Glutamatergic neuron (in vitro differentiated cells): ENCODE results near the gene AP1S3. TPM values are rescaled to one million over a fixed set of nuclear protein-coding genes. Genes with fewer than 3 reads are reported as not detected.

Experiments used
- DNase-seq: peaks from one replicate; pipeline ENCODE4 v3.0.0; 2022
- H3K27ac Mint-ChIP-seq: one replicate; pipeline ENCODE4 v1.8.0; 2020; ENCODE audit warnings: mild to moderate bottlenecking, mixed read lengths, inconsistent platforms; ENCODE audit not compliant: unreplicated experiment
- H3K27me3 Mint-ChIP-seq: one replicate; pipeline ENCODE4 v1.8.0; 2020; ENCODE audit warnings: mild to moderate bottlenecking, moderate library complexity, mixed read lengths, inconsistent platforms; ENCODE audit not compliant: unreplicated experiment
- H3K36me3 Mint-ChIP-seq: one replicate; pipeline ENCODE4 v1.8.0; 2020; ENCODE audit warnings: mild to moderate bottlenecking, mixed read lengths, inconsistent platforms; ENCODE audit not compliant: unreplicated experiment
- H3K4me1 Mint-ChIP-seq: one replicate; pipeline ENCODE4 v1.8.0; 2020; ENCODE audit warnings: mild to moderate bottlenecking, low read depth, mixed read lengths, inconsistent platforms; ENCODE audit not compliant: unreplicated experiment
- H3K4me3 Mint-ChIP-seq: one replicate; pipeline ENCODE4 v1.8.0; 2020; ENCODE audit warnings: mild to moderate bottlenecking, mixed read lengths, inconsistent platforms; ENCODE audit not compliant: unreplicated experiment
- H3K9me3 Mint-ChIP-seq: one replicate; pipeline ENCODE4 v1.8.0; 2020; ENCODE audit warnings: mild to moderate bottlenecking, moderate library complexity, mixed read lengths, inconsistent platforms; ENCODE audit not compliant: unreplicated experiment
- total RNA-seq: library from RNA; stranded (reverse); fragmentation: NEBNext Ultra II Directional; extraction: Animal tissue kit (Norgen Biotek cat#: 25700); gene quantifications from one replicate; pipeline ENCODE4 v1.2.1, GENCODE V29; 2021; ENCODE audit not compliant: unreplicated experiment
- TF ChIP-seq, protein P1 (sequence below): fragments of 200-600 bp; sonication (generic); IDR thresholded peaks from one replicate; pipeline ENCODE4 v1.5.0; 2021; ENCODE audit not compliant: partially characterized antibody, unreplicated experiment

The AP1S3 gene
- total RNA-seq, 1 donor from 2014 or later = 3.1 TPM

DNA sequence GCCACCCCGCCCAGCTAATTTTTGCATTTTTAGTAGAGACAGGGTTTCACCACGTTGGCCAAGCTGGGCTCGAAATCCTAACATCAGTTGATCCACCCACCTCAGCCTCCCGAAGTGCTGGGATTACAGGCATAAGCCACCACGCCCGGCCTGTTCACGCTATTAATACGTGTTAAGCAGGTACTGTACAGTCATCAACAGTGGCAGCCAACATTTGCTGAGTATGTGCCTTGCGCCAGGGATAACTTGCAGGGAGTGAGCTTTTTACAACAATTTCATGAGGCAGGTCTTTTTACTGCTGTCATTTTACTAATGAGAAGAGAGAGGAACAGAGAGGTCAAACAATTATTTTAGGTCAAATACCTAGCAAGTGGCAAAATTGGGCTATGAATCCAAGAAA, 115.2 kb downstream of the AP1S3 start:
- Mint-ChIP-seq H3K4me3 (no peak overlapping the region), H3K9me3 (no peaks in the 10 kb centered on the region), H3K36me3 (peaks cover under 1% of the 10 kb centered on the region), H3K27ac (no peak overlapping the region), H3K4me1 (peaks cover 13% of the 10 kb centered on the region), H3K27me3 (peaks cover 4% of the 10 kb centered on the region)
- no peak for DNase-seq
- TF ChIP-seq, protein P1, sequence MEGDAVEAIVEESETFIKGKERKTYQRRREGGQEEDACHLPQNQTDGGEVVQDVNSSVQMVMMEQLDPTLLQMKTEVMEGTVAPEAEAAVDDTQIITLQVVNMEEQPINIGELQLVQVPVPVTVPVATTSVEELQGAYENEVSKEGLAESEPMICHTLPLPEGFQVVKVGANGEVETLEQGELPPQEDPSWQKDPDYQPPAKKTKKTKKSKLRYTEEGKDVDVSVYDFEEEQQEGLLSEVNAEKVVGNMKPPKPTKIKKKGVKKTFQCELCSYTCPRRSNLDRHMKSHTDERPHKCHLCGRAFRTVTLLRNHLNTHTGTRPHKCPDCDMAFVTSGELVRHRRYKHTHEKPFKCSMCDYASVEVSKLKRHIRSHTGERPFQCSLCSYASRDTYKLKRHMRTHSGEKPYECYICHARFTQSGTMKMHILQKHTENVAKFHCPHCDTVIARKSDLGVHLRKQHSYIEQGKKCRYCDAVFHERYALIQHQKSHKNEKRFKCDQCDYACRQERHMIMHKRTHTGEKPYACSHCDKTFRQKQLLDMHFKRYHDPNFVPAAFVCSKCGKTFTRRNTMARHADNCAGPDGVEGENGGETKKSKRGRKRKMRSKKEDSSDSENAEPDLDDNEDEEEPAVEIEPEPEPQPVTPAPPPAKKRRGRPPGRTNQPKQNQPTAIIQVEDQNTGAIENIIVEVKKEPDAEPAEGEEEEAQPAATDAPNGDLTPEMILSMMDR = no peak

DNA sequence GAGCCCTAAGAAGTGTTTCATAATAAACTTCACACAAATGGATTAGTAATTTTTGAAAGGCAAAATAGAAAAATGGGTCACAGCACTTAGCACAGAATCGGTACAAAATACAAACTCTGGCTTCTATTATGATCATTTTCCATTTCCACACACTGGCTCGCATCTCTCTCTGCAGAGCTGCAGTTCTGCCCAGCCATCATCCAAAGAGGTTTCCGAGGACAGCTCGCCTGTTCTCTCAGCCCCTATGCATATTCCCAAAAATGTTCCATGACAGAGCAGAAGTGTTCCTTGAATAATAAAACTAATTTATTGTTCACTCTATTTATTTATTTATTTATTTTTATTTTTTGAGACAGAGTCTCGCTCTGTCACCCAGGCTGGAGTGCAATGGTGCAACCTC, 115.6 kb downstream of the AP1S3 start:
- Mint-ChIP-seq H3K27ac (no peak overlapping the region), H3K27me3 (peaks cover 4% of the 10 kb centered on the region), H3K9me3 (no peaks in the 10 kb centered on the region), H3K4me1 (peaks cover 13% of the 10 kb centered on the region), H3K4me3 (no peak overlapping the region), H3K36me3 (peaks cover 5% of the 10 kb centered on the region)
- TF ChIP-seq, protein P1 = no peak
- no peak for DNase-seq

DNA sequence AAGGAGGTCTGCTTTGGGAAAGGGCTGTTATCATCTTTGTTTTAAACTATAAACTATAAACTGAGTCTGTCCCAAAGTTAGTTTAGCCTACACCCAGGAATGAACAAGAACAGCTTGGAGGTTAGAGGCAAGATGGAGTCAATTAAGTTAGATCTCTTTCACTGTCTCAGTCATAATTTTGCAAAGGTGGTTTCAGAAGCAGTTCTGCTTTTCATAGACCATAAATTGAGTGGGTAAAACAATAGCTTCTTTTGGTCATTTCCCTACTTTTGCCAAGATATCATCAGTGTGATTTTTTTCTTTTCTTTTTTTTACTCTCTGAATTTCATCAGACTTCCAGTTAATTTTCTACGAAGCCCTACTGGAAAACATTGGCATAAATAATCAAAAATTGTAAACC, 117.0 kb downstream of the AP1S3 start:
- peaks cover 7% of the 10 kb centered on the region for H3K36me3 Mint-ChIP-seq
- peaks cover 4% of the 10 kb centered on the region for H3K27me3 Mint-ChIP-seq
- peaks cover 8% of the 10 kb centered on the region for H3K4me1 Mint-ChIP-seq
- H3K27ac Mint-ChIP-seq = no peak overlapping the region
- TF ChIP-seq, protein P1 = no peak
- no peak for DNase-seq
- H3K4me3 Mint-ChIP-seq = no peak overlapping the region
- no peaks in the 10 kb centered on the region for H3K9me3 Mint-ChIP-seq

DNA sequence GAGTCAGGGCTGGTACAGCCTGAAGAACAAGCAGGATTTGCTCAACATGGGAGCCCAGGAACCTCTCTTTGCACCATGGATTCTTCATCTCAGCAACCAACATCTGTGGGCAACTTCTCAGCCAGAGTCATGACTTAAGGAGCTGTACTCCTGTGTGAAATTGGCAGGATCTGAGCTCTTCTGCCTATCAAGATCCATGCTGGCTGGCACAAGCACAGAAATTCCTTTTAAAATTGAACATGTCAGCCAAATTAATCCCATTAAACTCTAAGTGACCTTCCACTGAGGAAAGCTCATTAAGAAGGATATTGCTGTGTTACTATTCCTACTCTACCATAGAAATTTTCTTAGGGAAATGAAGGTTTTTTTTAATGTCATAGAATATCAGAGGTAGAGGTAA, 124.7 kb downstream of the AP1S3 start:
- no peak for DNase-seq
- Mint-ChIP-seq H3K4me1 (peaks cover 2% of the 10 kb centered on the region), H3K27ac (no peak overlapping the region), H3K27me3 (no peaks in the 10 kb centered on the region), H3K36me3 (peaks cover 7% of the 10 kb centered on the region), H3K9me3 (peaks cover 2% of the 10 kb centered on the region), H3K4me3 (no peak overlapping the region)
- TF ChIP-seq, protein P1 = no peak

DNA sequence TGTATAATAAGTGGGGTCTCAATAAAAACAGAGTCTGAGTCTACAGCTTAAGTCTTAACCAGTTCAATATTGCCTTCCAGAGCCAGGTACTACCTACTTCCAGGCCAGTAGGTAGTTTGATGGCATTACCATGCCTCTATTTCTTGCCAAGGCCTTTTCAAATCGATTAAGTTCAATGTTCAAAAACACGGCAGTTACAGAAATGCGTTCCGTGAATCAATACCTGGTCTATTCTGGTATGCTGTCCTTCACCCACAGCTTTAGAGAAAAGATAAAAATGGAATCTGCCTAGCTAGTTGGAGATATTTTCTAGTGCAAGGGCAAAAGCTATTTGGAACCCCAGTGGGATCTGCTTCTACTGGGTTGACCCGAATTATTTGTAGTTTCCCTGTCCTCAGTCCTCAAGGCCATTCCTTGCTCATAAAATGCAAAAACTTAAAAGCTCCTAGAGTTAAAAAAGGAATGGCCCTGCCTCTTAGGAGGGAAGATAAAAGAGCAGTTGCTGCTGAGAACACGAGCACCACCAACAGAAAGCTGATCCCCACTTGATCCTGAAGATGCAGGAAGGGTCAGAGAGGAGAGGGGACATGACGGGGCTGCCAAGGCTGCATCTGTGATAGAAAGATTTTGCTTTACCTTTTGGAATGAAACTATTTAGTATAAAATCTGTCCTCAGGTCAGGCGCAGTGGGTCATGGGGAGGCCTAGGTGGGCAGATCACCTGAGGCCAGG, 125.6 kb downstream of the AP1S3 start:
- Mint-ChIP-seq H3K4me1 (peaks cover 2% of the 10 kb centered on the region), H3K27ac (no peak overlapping the region), H3K9me3 (peaks cover 2% of the 10 kb centered on the region), H3K27me3 (no peaks in the 10 kb centered on the region), H3K36me3 (peaks cover 2% of the 10 kb centered on the region), H3K4me3 (no peak overlapping the region)
- DNase-seq = no peak
- TF ChIP-seq, protein P1 = no peak

Other genes with a start within 250 kb of the AP1S3 start
- gene SCG2, start 235.2 kb downstream of the AP1S3 start, total RNA-seq = 38.7 TPM
- 33.0 TPM for gene WDFY1, start 107.8 kb upstream of the AP1S3 start, total RNA-seq
- 37.3 TPM for gene MRPL44, start 119.9 kb upstream of the AP1S3 start, total RNA-seq
- 24.6 TPM for gene SERPINE2, start 201.7 kb upstream of the AP1S3 start, total RNA-seq